HepG2 (cell line): ENCODE results near the gene TNS4. TPM values are rescaled to one million over a fixed set of nuclear protein-coding genes. Genes with fewer than 3 reads are reported as not detected.

Experiments used
- ARID4A ChIP-seq: sonication (generic); formaldehyde crosslinking; IDR thresholded peaks from 2 replicates; pipeline ENCODE4 v1.5.0; 2020; ENCODE audit warnings: mild to moderate bottlenecking, missing genetic modification reagents, borderline replicate concordance
- NRL ChIP-seq: sonication (generic); formaldehyde crosslinking; IDR thresholded peaks from 2 replicates; pipeline ENCODE4 v1.5.0; 2020; ENCODE audit warnings: missing genetic modification reagents, mild to moderate bottlenecking, moderate library complexity, borderline replicate concordance
- RERE ChIP-seq: IDR thresholded peaks from 2 replicates; pipeline ENCODE4 v1.6.1; 2016; ENCODE audit warnings: low read depth, missing genetic modification reagents, missing compliant biosample characterization
- RORA ChIP-seq: sonication (generic); formaldehyde crosslinking; IDR thresholded peaks from 2 replicates; pipeline ENCODE4 v1.5.0; 2020; ENCODE audit warnings: mild to moderate bottlenecking, missing genetic modification reagents, moderate library complexity
- SP4 ChIP-seq: sonication (generic); formaldehyde crosslinking; IDR thresholded peaks from 2 replicates; pipeline ENCODE4 v1.8.1; 2023; ENCODE audit warnings: mild to moderate bottlenecking, missing genetic modification reagents
- SRF ChIP-seq: IDR thresholded peaks from 2 replicates; pipeline ENCODE4 v1.6.1; 2011; ENCODE audit warnings: mild to moderate bottlenecking, low read depth, low read length, moderate library complexity
- ZFP62 ChIP-seq: sonication (generic); formaldehyde crosslinking; IDR thresholded peaks from 2 replicates; pipeline ENCODE4 v1.4.0; 2020; ENCODE audit warnings: missing genetic modification reagents
- ZNF318 ChIP-seq: sonication (generic); formaldehyde crosslinking; IDR thresholded peaks from 2 replicates; pipeline ENCODE4 v1.4.0; 2020; ENCODE audit warnings: mild to moderate bottlenecking, missing genetic modification reagents
- ZNF605 ChIP-seq: sonication (generic); formaldehyde crosslinking; IDR thresholded peaks from 2 replicates; pipeline ENCODE4 v1.8.0; 2022; ENCODE audit warnings: mild to moderate bottlenecking, missing genetic modification reagents
- ZNF841 ChIP-seq: sonication (generic); formaldehyde crosslinking; IDR thresholded peaks from 2 replicates; pipeline ENCODE4 v1.8.1; 2023; ENCODE audit warnings: missing genetic modification reagents, borderline replicate concordance
- polyA plus RNA-seq, 8 experiments: library from polyadenylated mRNA; depleted of rRNA in 3 of 8; stranded (reverse) in 7 of 8; unstranded in 1 of 8; fragments of >200 nt; fragmentation: Illumina TruSeq in 4 of 8; extraction: Trizol in 4 of 8; gene quantifications; 2 replicates each; pipeline versions ENCODE4 v1.2.1 to v1.2.3, GENCODE V29; 2011 to 2016; ENCODE audit warnings: low read depth in 4 of 8, missing spikeins in 1 of 8, mixed read lengths in 1 of 8; ENCODE audit not compliant: insufficient read depth in 1 of 8
- total RNA-seq, 5 experiments: library from RNA; depleted of rRNA; stranded (reverse); fragments of >200 nt; fragmentation: Illumina TruSeq; extraction: Trizol; gene quantifications; 2 replicates each; pipeline ENCODE4 v1.2.3, GENCODE V29; 2016; ENCODE audit warnings: low read depth in 1 of 5

TNS4 gene
- total and polyA plus RNA-seq, 2 of the 13 experiments (the other 11 are each of a cell fraction or from before 2014, with no cell fraction given), result 0.58 to 2.1 TPM

GRCh38 chr17:40547079-40547784 is 45.8 kb upstream of the TNS4 start (continued):
- TF ChIP-seq ARID4A (CRISPR knock-in tag), result peak; percentile 13; the same call in 1 of the 2 replicates
- TF ChIP-seq ZFP62, result no peak
- TF ChIP-seq ZNF318 (CRISPR knock-in tag), result 0 out of 2 replicates have a peak, but pooled peaks have one; percentile 44
- no peak for TF ChIP-seq SRF
- TF ChIP-seq RERE (CRISPR knock-in tag), result no peak
- peak; percentile 61; the same call in 1 of the 2 replicates for TF ChIP-seq NRL
- no peak for TF ChIP-seq RORA
- TF ChIP-seq ZNF605 (CRISPR knock-in tag), result 0 out of 2 replicates have a peak, but pooled peaks have one; percentile 66
- TF ChIP-seq SP4 (CRISPR knock-in tag), result no peak
- TF ChIP-seq ZNF841 (CRISPR knock-in tag), result no peak
